Liver (tissue), 9 donors: Measurements from ENCODE around the gene PRB2. TPM values are rescaled to one million over a fixed set of nuclear protein-coding genes. Genes with fewer than 3 reads are reported as not detected.
"Not testable (repeated sequence)": the region's sequence is repeated elsewhere in the genome, so short reads cannot be mapped to it uniquely, and the experiment has no call there.

Experiments
- DNase-seq: peaks from one replicate; pipeline ENCODE4 v3.0.0-alpha.2; 2017; ENCODE audit warnings: low spot score
- H3K27ac ChIP-seq, 2 donors: one replicate each; pipeline ENCODE4 v1.7.0; 2013; ENCODE audit warnings: inconsistent platforms in 2 of 2, low read length in 2 of 2, control low read depth in 1 of 2, low read depth in 1 of 2, mild to moderate bottlenecking in 1 of 2
- H3K27me3 ChIP-seq, 4 donors: one replicate each; pipeline versions ENCODE4 v1.6.1 to v1.7.0; 2013; ENCODE audit warnings: low read length in 3 of 4, inconsistent platforms in 1 of 4, mild to moderate bottlenecking in 1 of 4, moderate library complexity in 1 of 4; ENCODE audit not compliant: control insufficient read depth in 4 of 4, insufficient read depth in 4 of 4
- H3K36me3 ChIP-seq, 4 donors: one replicate each; pipeline versions ENCODE4 v1.6.1 to v1.7.0; 2013; ENCODE audit warnings: low read length in 3 of 4, mild to moderate bottlenecking in 3 of 4, low read depth in 1 of 4, moderate library complexity in 1 of 4; ENCODE audit not compliant: control insufficient read depth in 4 of 4, insufficient read depth in 3 of 4
- H3K4me1 ChIP-seq, 4 donors: one replicate each; pipeline versions ENCODE4 v1.6.1 to v1.7.0; 2013; ENCODE audit warnings: low read length in 3 of 4, mild to moderate bottlenecking in 3 of 4, moderate library complexity in 1 of 4; ENCODE audit not compliant: control insufficient read depth in 4 of 4, insufficient read depth in 4 of 4
- H3K4me3 ChIP-seq, 3 donors: one replicate each; pipeline versions ENCODE4 v1.6.1 to v1.7.0; 2013; ENCODE audit warnings: low read length in 3 of 3, control low read depth in 1 of 3, low read depth in 1 of 3, mild to moderate bottlenecking in 1 of 3
- H3K9ac ChIP-seq, 2 donors: one replicate each; pipeline ENCODE4 v1.7.0; 2013; ENCODE audit warnings: low read length in 2 of 2, mild to moderate bottlenecking in 2 of 2, moderate library complexity in 2 of 2, control low read depth in 1 of 2, low read depth in 1 of 2
- H3K9me3 ChIP-seq, 4 donors: one replicate each; pipeline versions ENCODE4 v1.6.1 to v1.7.0; 2013; ENCODE audit warnings: low read length in 3 of 4; ENCODE audit not compliant: control insufficient read depth in 4 of 4
- EGR1 ChIP-seq, 2 donors: IDR thresholded peaks; 2 replicates each; pipeline ENCODE4 v1.6.1; 2016 to 2018; ENCODE audit warnings: antibody characterized with exemption in 2 of 2, low read depth in 2 of 2
- FOXA1 ChIP-seq: IDR thresholded peaks from 2 replicates; pipeline ENCODE4 v1.6.1; 2016; ENCODE audit warnings: antibody characterized with exemption
- FOXA2 ChIP-seq: IDR thresholded peaks from 2 replicates; pipeline ENCODE4 v1.6.1; 2016; ENCODE audit warnings: antibody characterized with exemption
- HNF4G ChIP-seq: IDR thresholded peaks from 2 replicates; pipeline ENCODE4 v1.6.1; 2016; ENCODE audit warnings: antibody characterized with exemption
- NR2F2 ChIP-seq: IDR thresholded peaks from 2 replicates; pipeline ENCODE4 v1.6.1; 2016; ENCODE audit warnings: antibody characterized with exemption
- RAD21 ChIP-seq, 2 donors: IDR thresholded peaks; 2 replicates each; pipeline ENCODE4 v1.6.1; 2016; ENCODE audit warnings: antibody characterized with exemption in 2 of 2, mild to moderate bottlenecking in 2 of 2
- RXRA ChIP-seq, 2 donors: IDR thresholded peaks; 2 replicates each; pipeline ENCODE4 v1.6.1; 2017 to 2018; ENCODE audit warnings: antibody characterized with exemption in 2 of 2, mild to moderate bottlenecking in 1 of 2
- SP1 ChIP-seq: IDR thresholded peaks from 2 replicates; pipeline ENCODE4 v1.6.1; 2018; ENCODE audit warnings: antibody characterized with exemption, mild to moderate bottlenecking
- TAF1 ChIP-seq: conservative IDR thresholded peaks from 2 replicates; pipeline ENCODE4 v1.6.1; 2016; ENCODE audit warnings: antibody characterized with exemption, mild to moderate bottlenecking
- YY1 ChIP-seq: IDR thresholded peaks from 2 replicates; pipeline ENCODE4 v1.6.1; 2016; ENCODE audit warnings: antibody characterized with exemption, mild to moderate bottlenecking
- WGBS: extraction: QIAGEN DNeasy Blood & Tissue Kit; methylation state at CpG from one replicate; pipeline ENCODE4 v1.1.7; 2013; 5-methylcytosine and 5-hydroxymethylcytosine counted together
- polyA plus RNA-seq, 2 donors: library from polyadenylated mRNA; stranded (reverse) in 1 of 2; unstranded in 1 of 2; fragments of 200-250 nt in 1 of 2; fragments of >200 nt in 1 of 2; fragmentation: Nextera tagmentation in 1 of 2; extraction: Ambion mirVana in 1 of 2; gene quantifications; one replicate each; pipeline versions ENCODE4 v1.2.1 to v1.2.3, GENCODE V29; 2013 to 2015
- total RNA-seq, 2 donors: library from RNA; depleted of rRNA; stranded (reverse); fragments of >200 nt; gene quantifications; one replicate each; pipeline ENCODE4 v1.2.3, GENCODE V29; 2014
- TF ChIP-seq, protein P1 (sequence below): IDR thresholded peaks from 2 replicates; pipeline ENCODE4 v1.6.1; 2016; ENCODE audit warnings: antibody characterized with exemption, mild to moderate bottlenecking
- TF ChIP-seq, protein P2 (sequence below): IDR thresholded peaks from 2 replicates; pipeline ENCODE4 v1.6.1; 2016; ENCODE audit warnings: antibody characterized with exemption
- TF ChIP-seq, protein P3 (sequence below): IDR thresholded peaks from 2 replicates; pipeline ENCODE4 v1.6.1; 2016; ENCODE audit warnings: antibody characterized with exemption
- TF ChIP-seq, protein P4 (sequence below): fragments of 150-350 bp; IDR thresholded peaks from 2 replicates; pipeline ENCODE4 v1.5.1; 2017; ENCODE audit warnings: improper control_type of control experiment, low read depth, low read length; ENCODE audit not compliant: missing input control
- TF ChIP-seq, protein P5 (sequence below): IDR thresholded peaks from 2 replicates; pipeline ENCODE4 v1.6.1; 2016; ENCODE audit warnings: antibody characterized with exemption
- donor health status: healthy.
- donor health status: healthy.
- donor health status: healthy.
- donor health status: healthy.
- donor health status: healthy.

Gene PRB2
- total RNA-seq = not detected
- polyA plus RNA-seq = not detected

DNA sequence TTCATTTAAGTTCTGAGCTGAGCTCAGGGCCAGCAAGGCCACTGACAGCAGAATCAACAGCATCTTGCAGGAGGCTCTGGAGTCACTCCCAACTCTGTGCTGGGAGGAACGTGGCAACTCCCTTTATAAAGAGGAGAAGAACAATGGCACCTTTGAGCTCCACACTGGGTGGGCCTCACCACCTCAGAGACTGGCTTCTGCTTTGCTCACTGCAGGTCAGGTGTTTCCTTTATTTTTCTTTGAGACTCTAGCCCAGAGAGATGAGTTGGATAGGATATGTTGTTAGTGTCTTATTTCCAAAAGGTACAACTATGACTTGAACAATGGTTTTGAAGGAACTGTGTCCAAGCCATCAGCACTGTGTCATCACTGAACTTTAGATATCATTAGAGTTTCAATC, at the start of gene PRB2:
Gene PRB2 (minus strand): TSS at position 101 of the 400 bp plus-strand sequence. CDS start 38 bp downstream, at position 63.
- not testable (repeated sequence) for H3K27ac ChIP-seq, H3K9me3 ChIP-seq, H3K4me1 ChIP-seq, DNase-seq, H3K36me3 ChIP-seq, H3K27me3 ChIP-seq, H3K4me3 ChIP-seq, H3K9ac ChIP-seq
- WGBS = no CpG with 5 or more reads among the region's 1 CpG

DNA sequence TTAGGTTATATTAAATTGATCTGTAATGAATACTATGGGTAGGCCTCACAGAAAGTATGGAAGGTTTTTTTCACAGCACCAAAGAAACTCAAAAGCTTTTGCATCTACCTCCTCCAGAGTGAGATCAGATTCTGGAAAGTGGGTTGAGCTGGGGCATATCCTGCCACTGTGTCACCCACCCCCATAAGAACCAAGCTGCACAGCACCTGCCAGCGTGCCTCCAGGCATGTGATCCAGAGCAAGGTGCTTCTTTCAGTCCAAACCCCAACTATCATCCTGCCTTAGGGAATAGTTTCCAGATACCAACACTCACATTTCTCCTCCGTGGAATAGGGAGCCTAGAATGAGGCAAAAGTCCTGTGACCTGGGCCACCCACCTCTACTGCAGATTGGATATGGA, 42.6 kb upstream of the PRB2 start:
- H3K27me3 ChIP-seq = no peaks in the 10 kb centered on the region
- DNase-seq = no peak
- 94% methylated on average over 2 of the region's 2 CpGs for WGBS
- no peaks in the 10 kb centered on the region for H3K4me1 ChIP-seq
- no peaks in the 10 kb centered on the region for H3K9me3 ChIP-seq
- H3K27ac ChIP-seq = no peak overlapping the region
- H3K36me3 ChIP-seq = no peaks in the 10 kb centered on the region
- H3K9ac ChIP-seq = no peak overlapping the region
- no peak for TF ChIP-seq FOXA2
- TF ChIP-seq, protein P1, sequence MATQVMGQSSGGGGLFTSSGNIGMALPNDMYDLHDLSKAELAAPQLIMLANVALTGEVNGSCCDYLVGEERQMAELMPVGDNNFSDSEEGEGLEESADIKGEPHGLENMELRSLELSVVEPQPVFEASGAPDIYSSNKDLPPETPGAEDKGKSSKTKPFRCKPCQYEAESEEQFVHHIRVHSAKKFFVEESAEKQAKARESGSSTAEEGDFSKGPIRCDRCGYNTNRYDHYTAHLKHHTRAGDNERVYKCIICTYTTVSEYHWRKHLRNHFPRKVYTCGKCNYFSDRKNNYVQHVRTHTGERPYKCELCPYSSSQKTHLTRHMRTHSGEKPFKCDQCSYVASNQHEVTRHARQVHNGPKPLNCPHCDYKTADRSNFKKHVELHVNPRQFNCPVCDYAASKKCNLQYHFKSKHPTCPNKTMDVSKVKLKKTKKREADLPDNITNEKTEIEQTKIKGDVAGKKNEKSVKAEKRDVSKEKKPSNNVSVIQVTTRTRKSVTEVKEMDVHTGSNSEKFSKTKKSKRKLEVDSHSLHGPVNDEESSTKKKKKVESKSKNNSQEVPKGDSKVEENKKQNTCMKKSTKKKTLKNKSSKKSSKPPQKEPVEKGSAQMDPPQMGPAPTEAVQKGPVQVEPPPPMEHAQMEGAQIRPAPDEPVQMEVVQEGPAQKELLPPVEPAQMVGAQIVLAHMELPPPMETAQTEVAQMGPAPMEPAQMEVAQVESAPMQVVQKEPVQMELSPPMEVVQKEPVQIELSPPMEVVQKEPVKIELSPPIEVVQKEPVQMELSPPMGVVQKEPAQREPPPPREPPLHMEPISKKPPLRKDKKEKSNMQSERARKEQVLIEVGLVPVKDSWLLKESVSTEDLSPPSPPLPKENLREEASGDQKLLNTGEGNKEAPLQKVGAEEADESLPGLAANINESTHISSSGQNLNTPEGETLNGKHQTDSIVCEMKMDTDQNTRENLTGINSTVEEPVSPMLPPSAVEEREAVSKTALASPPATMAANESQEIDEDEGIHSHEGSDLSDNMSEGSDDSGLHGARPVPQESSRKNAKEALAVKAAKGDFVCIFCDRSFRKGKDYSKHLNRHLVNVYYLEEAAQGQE = no peak
- TF ChIP-seq, protein P2, sequence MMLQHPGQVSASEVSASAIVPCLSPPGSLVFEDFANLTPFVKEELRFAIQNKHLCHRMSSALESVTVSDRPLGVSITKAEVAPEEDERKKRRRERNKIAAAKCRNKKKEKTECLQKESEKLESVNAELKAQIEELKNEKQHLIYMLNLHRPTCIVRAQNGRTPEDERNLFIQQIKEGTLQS = no peak
- TF ChIP-seq EGR1 (IDR thresholded peaks at IDR 0.05; ENCODE audit: low read depth in 2 of 2) = no peak
- TF ChIP-seq, protein P3, sequence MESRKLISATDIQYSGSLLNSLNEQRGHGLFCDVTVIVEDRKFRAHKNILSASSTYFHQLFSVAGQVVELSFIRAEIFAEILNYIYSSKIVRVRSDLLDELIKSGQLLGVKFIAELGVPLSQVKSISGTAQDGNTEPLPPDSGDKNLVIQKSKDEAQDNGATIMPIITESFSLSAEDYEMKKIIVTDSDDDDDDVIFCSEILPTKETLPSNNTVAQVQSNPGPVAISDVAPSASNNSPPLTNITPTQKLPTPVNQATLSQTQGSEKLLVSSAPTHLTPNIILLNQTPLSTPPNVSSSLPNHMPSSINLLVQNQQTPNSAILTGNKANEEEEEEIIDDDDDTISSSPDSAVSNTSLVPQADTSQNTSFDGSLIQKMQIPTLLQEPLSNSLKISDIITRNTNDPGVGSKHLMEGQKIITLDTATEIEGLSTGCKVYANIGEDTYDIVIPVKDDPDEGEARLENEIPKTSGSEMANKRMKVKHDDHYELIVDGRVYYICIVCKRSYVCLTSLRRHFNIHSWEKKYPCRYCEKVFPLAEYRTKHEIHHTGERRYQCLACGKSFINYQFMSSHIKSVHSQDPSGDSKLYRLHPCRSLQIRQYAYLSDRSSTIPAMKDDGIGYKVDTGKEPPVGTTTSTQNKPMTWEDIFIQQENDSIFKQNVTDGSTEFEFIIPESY = no peak
- TF ChIP-seq TAF1 = no peak
- TF ChIP-seq YY1 = no peak
- TF ChIP-seq, protein P4, sequence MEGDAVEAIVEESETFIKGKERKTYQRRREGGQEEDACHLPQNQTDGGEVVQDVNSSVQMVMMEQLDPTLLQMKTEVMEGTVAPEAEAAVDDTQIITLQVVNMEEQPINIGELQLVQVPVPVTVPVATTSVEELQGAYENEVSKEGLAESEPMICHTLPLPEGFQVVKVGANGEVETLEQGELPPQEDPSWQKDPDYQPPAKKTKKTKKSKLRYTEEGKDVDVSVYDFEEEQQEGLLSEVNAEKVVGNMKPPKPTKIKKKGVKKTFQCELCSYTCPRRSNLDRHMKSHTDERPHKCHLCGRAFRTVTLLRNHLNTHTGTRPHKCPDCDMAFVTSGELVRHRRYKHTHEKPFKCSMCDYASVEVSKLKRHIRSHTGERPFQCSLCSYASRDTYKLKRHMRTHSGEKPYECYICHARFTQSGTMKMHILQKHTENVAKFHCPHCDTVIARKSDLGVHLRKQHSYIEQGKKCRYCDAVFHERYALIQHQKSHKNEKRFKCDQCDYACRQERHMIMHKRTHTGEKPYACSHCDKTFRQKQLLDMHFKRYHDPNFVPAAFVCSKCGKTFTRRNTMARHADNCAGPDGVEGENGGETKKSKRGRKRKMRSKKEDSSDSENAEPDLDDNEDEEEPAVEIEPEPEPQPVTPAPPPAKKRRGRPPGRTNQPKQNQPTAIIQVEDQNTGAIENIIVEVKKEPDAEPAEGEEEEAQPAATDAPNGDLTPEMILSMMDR = no peak
- TF ChIP-seq RXRA (IDR thresholded peaks at IDR 0.05) = no peak
- TF ChIP-seq NR2F2 = no peak
- no peak overlapping the region for H3K4me3 ChIP-seq

DNA sequence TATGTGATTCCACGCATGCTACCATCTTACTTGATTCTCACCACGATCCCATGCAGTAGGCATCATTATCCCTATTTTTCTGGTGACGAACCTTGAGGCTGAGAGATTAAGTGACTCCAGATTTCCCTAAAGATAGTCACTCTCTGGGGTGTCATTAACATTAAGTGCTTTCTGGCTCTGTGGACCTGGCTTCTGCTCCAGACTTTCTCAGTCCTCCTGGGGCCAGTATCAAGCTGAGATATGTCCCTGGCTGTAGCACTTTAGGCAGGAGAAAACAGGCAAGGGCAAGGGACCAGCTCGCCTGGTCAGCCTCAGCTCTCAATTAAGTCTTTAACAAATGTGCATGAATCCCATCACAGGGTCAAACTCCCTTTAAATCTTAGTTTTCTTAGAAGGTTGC, 38.3 kb upstream of the PRB2 start:
- no peak overlapping the region for H3K4me3 ChIP-seq
- TF ChIP-seq, protein P3 = no peak
- no peak for TF ChIP-seq FOXA1
- TF ChIP-seq SP1 = no peak
- TF ChIP-seq, protein P5, sequence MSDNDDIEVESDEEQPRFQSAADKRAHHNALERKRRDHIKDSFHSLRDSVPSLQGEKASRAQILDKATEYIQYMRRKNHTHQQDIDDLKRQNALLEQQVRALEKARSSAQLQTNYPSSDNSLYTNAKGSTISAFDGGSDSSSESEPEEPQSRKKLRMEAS = no peak
- TF ChIP-seq EGR1 (IDR thresholded peaks at IDR 0.05; ENCODE audit: low read depth in 2 of 2) = no peak
- TF ChIP-seq TAF1 = no peak
- no peak for TF ChIP-seq HNF4G
- TF ChIP-seq YY1 = no peak
- TF ChIP-seq RAD21 (IDR thresholded peaks at IDR 0.05) = no peak
- 68% methylated on average over 4 of the region's 4 CpGs for WGBS
- no peaks in the 10 kb centered on the region for H3K9me3 ChIP-seq
- no peak for DNase-seq
- H3K36me3 ChIP-seq = no peaks in the 10 kb centered on the region
- H3K27me3 ChIP-seq = no peaks in the 10 kb centered on the region
- no peaks in the 10 kb centered on the region for H3K4me1 ChIP-seq
- H3K9ac ChIP-seq = no peak overlapping the region
- no peak overlapping the region for H3K27ac ChIP-seq
